Measurements from ENCODE around the gene KIAA1549.
A peak's percentile ranks its signal among the peaks of the same experiment; 100 is the strongest.
"Not testable (repeated sequence)": the region's sequence is repeated elsewhere in the genome, so short reads cannot be mapped to it uniquely, and the experiment has no call there.

Gene KIAA1549

GRCh38 chr7:138981332-138982203 lies at the start of gene KIAA1549:
Gene KIAA1549, minus strand, starts transcription at chr7:138981389. Its CDS starts 120 bp downstream, at chr7:138981269.
- peak; percentile 34 for DNase-seq

GRCh38 chr7:139029353-139029752 lies 48.2 kb upstream of the KIAA1549 start:
- DNase-seq: no peak

- DNase-seq: no peak
Observed at GRCh38 chr7:139026551-139026950, 45.4 kb upstream of the KIAA1549 start.

GRCh38 chr7:139025861-139026260 lies 44.7 kb upstream of the KIAA1549 start:
- DNase-seq: not testable (repeated sequence)

- DNase-seq: no peak
Observed at GRCh38 chr7:139023076-139023475, 41.9 kb upstream of the KIAA1549 start.

GRCh38 chr7:139022286-139022685 lies 41.1 kb upstream of the KIAA1549 start:
- no peak for DNase-seq

GRCh38 chr7:139018910-139019309 lies 37.7 kb upstream of the KIAA1549 start:
- DNase-seq: no peak

- no peak for DNase-seq
Observed at GRCh38 chr7:139016931-139017511, 35.8 kb upstream of the KIAA1549 start.

GRCh38 chr7:139011373-139011772 lies 30.2 kb upstream of the KIAA1549 start:
- no peak for DNase-seq

- no peak for DNase-seq
Observed at GRCh38 chr7:139004321-139005090, 23.3 kb upstream of the KIAA1549 start.

GRCh38 chr7:138999414-138999813 lies 18.2 kb upstream of the KIAA1549 start:
- DNase-seq: no peak

- no peak for DNase-seq
Observed at GRCh38 chr7:138992052-138992531, 10.9 kb upstream of the KIAA1549 start.

- DNase-seq: no peak
Observed at GRCh38 chr7:138987686-138988085, 6.5 kb upstream of the KIAA1549 start.

GRCh38 chr7:138982204-138982623 lies 1.0 kb upstream of the KIAA1549 start:
- no peak for DNase-seq

- no peak for DNase-seq
Observed at GRCh38 chr7:138980563-138981291, 462 bp downstream of the KIAA1549 start.

- no peak for DNase-seq
Observed at GRCh38 chr7:138979988-138980562, 1.1 kb downstream of the KIAA1549 start.

- no peak for DNase-seq
Observed at GRCh38 chr7:138979226-138979979, 1.8 kb downstream of the KIAA1549 start.

- no peak for DNase-seq
Observed at GRCh38 chr7:138978541-138979184, 2.5 kb downstream of the KIAA1549 start.

GRCh38 chr7:138976161-138976560 lies 5.0 kb downstream of the KIAA1549 start:
- DNase-seq: not testable (repeated sequence)

GRCh38 chr7:138975343-138976104 lies 5.7 kb downstream of the KIAA1549 start:
- DNase-seq: no peak

Data from NCI-H510A (cell line).